ENCODE results near the gene MACROD2.

The MACROD2 gene

GRCh38 chr20:14723614-14724013 lies 728.3 kb downstream of the MACROD2 start:
- no peak for DNase-seq

GRCh38 chr20:14724036-14724435 lies 728.7 kb downstream of the MACROD2 start:
- DNase-seq: no peak

- DNase-seq: no peak
These were observed 729.2 kb downstream of the MACROD2 start for GRCh38 chr20:14724468-14724867.

GRCh38 chr20:14726591-14726990 lies 731.3 kb downstream of the MACROD2 start:
- DNase-seq: no peak

GRCh38 chr20:14727485-14728150 lies 732.3 kb downstream of the MACROD2 start:
- DNase-seq: no peak

GRCh38 chr20:14729390-14729789 lies 734.1 kb downstream of the MACROD2 start:
- no peak for DNase-seq

- no peak for DNase-seq
These were observed 737.0 kb downstream of the MACROD2 start for GRCh38 chr20:14732343-14732742.

- DNase-seq: no peak
These were observed 737.7 kb downstream of the MACROD2 start for GRCh38 chr20:14732996-14733395.

- no peak for DNase-seq
These were observed 745.1 kb downstream of the MACROD2 start for GRCh38 chr20:14740380-14740779.

GRCh38 chr20:14741616-14742015 lies 746.3 kb downstream of the MACROD2 start:
- no peak for DNase-seq

GRCh38 chr20:14744723-14745122 lies 749.4 kb downstream of the MACROD2 start:
- DNase-seq: no peak

- no peak for DNase-seq
These were observed 750.5 kb downstream of the MACROD2 start for GRCh38 chr20:14745830-14746229.

GRCh38 chr20:14751191-14751590 lies 755.9 kb downstream of the MACROD2 start:
- DNase-seq: no peak

- DNase-seq: no peak
These were observed 762.4 kb downstream of the MACROD2 start for GRCh38 chr20:14757728-14758127.

GRCh38 chr20:14758356-14758755 lies 763.0 kb downstream of the MACROD2 start:
- no peak for DNase-seq

- DNase-seq: no peak
These were observed 764.7 kb downstream of the MACROD2 start for GRCh38 chr20:14759979-14760378.

- no peak for DNase-seq
These were observed 766.6 kb downstream of the MACROD2 start for GRCh38 chr20:14761903-14762302.

- no peak for DNase-seq
These were observed 769.4 kb downstream of the MACROD2 start for GRCh38 chr20:14764511-14765369.

GRCh38 chr20:14765370-14765701 lies 770.0 kb downstream of the MACROD2 start:
- no peak for DNase-seq

GRCh38 chr20:14773486-14773885 lies 778.2 kb downstream of the MACROD2 start:
- no peak for DNase-seq

- DNase-seq: no peak
These were observed 780.5 kb downstream of the MACROD2 start for GRCh38 chr20:14775778-14776177.

- no peak for DNase-seq
These were observed 782.3 kb downstream of the MACROD2 start for GRCh38 chr20:14777591-14777990.

- no peak for DNase-seq
These were observed 782.8 kb downstream of the MACROD2 start for GRCh38 chr20:14778096-14778495.

GRCh38 chr20:14778875-14779274 lies 783.6 kb downstream of the MACROD2 start:
- no peak for DNase-seq

- no peak for DNase-seq
These were observed 785.2 kb downstream of the MACROD2 start for GRCh38 chr20:14780508-14780907.

Measured in NCI-H345 (cell line).